ENCODE measurements around the gene MRPL58. TPM values are rescaled to one million over a fixed set of nuclear protein-coding genes. Genes with fewer than 3 reads are reported as not detected.

MRPL58 gene
- total and polyA plus RNA-seq, 2 of the 8 experiments (the other 6 are each of a cell fraction or from before 2014, with no cell fraction given), result 43.6 to 49.1 TPM

- POLR2A ChIA-PET (ENCODE audit: partially characterized antibody), result interaction anchor here (0.9 to 2.2 kb wide), 3 partner anchors 10 to 20 kb away, joined by 4 to 11 read pairs (median 6); partner anchors contain the start of gene MRPL58
- H4K91ac ChIP-seq (replicated peaks; ENCODE audit: insufficient read length, low read length), result no peak overlapping the region
- no peak overlapping the region for H2BK15ac ChIP-seq (ENCODE audit: low read length)
- no peak overlapping the region for H3K14ac ChIP-seq (ENCODE audit: insufficient read length)
- peak overlapping the region; percentile 42 to 67 for H3K4me2 ChIP-seq (ENCODE audit: insufficient read depth in 1 of 2, low read depth in 2 of 2, low read length in 2 of 2)
- H3K79me1 ChIP-seq (ENCODE audit: low read depth, low read length), result no peaks in the 10 kb centered on the region
- peaks cover 6 to 8% of the 10 kb centered on the region in 2 experiments for H3K9me3 ChIP-seq (ENCODE audit: insufficient read depth in 2 of 2, low read depth in 1 of 2, low read length in 1 of 2)
- peak overlapping the region; percentile 68; the same call in 1 of the 2 replicates for H2AFZ ChIP-seq (ENCODE audit: low read length)
- H4K8ac ChIP-seq (ENCODE audit: extremely low read depth, insufficient read depth, low read length), result no peak overlapping the region
- H4K5ac ChIP-seq (ENCODE audit: insufficient read length, low read depth, low read length), result no peak overlapping the region
- no peaks in the 10 kb centered on the region for H3K27me3 ChIP-seq (replicated peaks in 1 of 4; ENCODE audit: control insufficient read depth in 3 of 4, extremely low read depth in 1 of 4, insufficient read depth in 3 of 4, low read length in 3 of 4)
- H3K79me2 ChIP-seq (ENCODE audit: control insufficient read depth in 1 of 2, insufficient read depth in 2 of 2, low read length in 2 of 2), result no peaks in the 10 kb centered on the region
- no peak overlapping the region for H3K56ac ChIP-seq (replicated peaks; ENCODE audit: insufficient read length, low read depth, low read length)
- no peak overlapping the region for H2BK20ac ChIP-seq (ENCODE audit: low read length)
- H4K20me1 ChIP-seq (replicated peaks in 1 of 2; ENCODE audit: control insufficient read depth in 1 of 2, insufficient read depth in 2 of 2, low read length in 2 of 2), result no peaks in the 10 kb centered on the region
- no peak overlapping the region for H2BK120ac ChIP-seq (replicated peaks; ENCODE audit: low read depth, low read length)
- DNase-seq (ENCODE audit: low read depth in 1 of 2, low spot score in 2 of 2) (no peak), FAIRE-seq (no peak)
- CTCF ChIA-PET (ENCODE audit: partially characterized antibody), result interaction anchor here (0.6 to 2.3 kb wide), 10 partner anchors 9 to 393 kb away, joined by 3 to 22 read pairs (median 4); no protein-coding TSS in a partner anchor
- no peak overlapping the region for H3K4ac ChIP-seq (replicated peaks; ENCODE audit: insufficient read length, low read depth, low read length)
- H3K18ac ChIP-seq (ENCODE audit: extremely low read depth, low read length), result no peak overlapping the region
- no peak overlapping the region for H2BK5ac ChIP-seq (ENCODE audit: low read depth, low read length)
- no peak overlapping the region for H3K9ac ChIP-seq (replicated peaks in 1 of 4; ENCODE audit: extremely low read depth in 1 of 4, low read depth in 3 of 4, low read length in 3 of 4)
- H2BK12ac ChIP-seq (ENCODE audit: low read depth, low read length), result no peak overlapping the region
- WGBS, 2 experiments (ENCODE audit: extremely low coverage in 1 of 2, insufficient coverage in 1 of 2, insufficient read length in 1 of 2, insufficient replicate concordance in 2 of 2, low coverage in 1 of 2, low lambda C conversion rate in 2 of 2, missing lambda C conversion rate in 1 of 2), result 45% methylated on average over 9 of the region's 13 CpGs; no CpG with 5 or more reads in 1 of the 2 experiments
- H3K4me1 ChIP-seq (replicated peaks in 1 of 4; ENCODE audit: control insufficient read depth in 3 of 4, insufficient read depth in 4 of 4, low read length in 3 of 4), result peaks cover 3 to 10% (median 7%) of the 10 kb centered on the region in 4 experiments; a peak in 5 of 7 replicates
- no peaks in the 10 kb centered on the region for H3K36me3 ChIP-seq (ENCODE audit: control insufficient read depth in 2 of 4, insufficient read depth in 4 of 4, low read length in 3 of 4)
- H2AK5ac ChIP-seq (ENCODE audit: low read depth, low read length), result no peak overlapping the region
- no peak overlapping the region for H3K23ac ChIP-seq (ENCODE audit: insufficient read length)
- peak overlapping the region; percentile 82 to 98 (median 95) for H3K4me3 ChIP-seq (ENCODE audit: extremely low read depth in 1 of 4, insufficient read depth in 2 of 4, low read depth in 3 of 4, low read length in 4 of 4)
- H3K27ac ChIP-seq (ENCODE audit: low read depth, low read length), result no peak overlapping the region
- no peaks in the 10 kb centered on the region for H3K23me2 ChIP-seq (ENCODE audit: low read depth, low read length)
- TF ChIP-seq MAFK (IDR thresholded peaks at IDR 0.05; ENCODE audit: low read depth, low read length) (no peak), YY1 (IDR thresholded peaks at IDR 0.05; ENCODE audit: low read depth, low read length) (no peak), SP2 (IDR thresholded peaks at IDR 0.05; ENCODE audit: low read length) (no peak), BACH1 (IDR thresholded peaks at IDR 0.05; ENCODE audit: low read length) (no peak), CEBPB (IDR thresholded peaks at IDR 0.05; ENCODE audit: low read depth, low read length) (no peak), EGR1 (IDR thresholded peaks at IDR 0.05; ENCODE audit: borderline replicate concordance, low read depth, low read length) (no peak), POLR2AphosphoS5 (IDR thresholded peaks at IDR 0.05; ENCODE audit: low read depth, low read length) (no peak), BRCA1 (IDR thresholded peaks at IDR 0.05; ENCODE audit: low read depth, low read length) (no peak), HDAC2 (IDR thresholded peaks at IDR 0.05; ENCODE audit: borderline replicate concordance in 1 of 2, low read depth in 2 of 2, low read length in 2 of 2) (no peak), RXRA (IDR thresholded peaks at IDR 0.05; ENCODE audit: insufficient read depth, low read depth, low read length) (no peak), SP4 (IDR thresholded peaks at IDR 0.05; ENCODE audit: low read length) (no peak), SIRT6 (IDR thresholded peaks at IDR 0.05; ENCODE audit: low read length) (no peak), GABPA (IDR thresholded peaks at IDR 0.05; ENCODE audit: borderline replicate concordance, insufficient read depth, low read length) (no peak)
- TF ChIP-seq, protein P1, sequence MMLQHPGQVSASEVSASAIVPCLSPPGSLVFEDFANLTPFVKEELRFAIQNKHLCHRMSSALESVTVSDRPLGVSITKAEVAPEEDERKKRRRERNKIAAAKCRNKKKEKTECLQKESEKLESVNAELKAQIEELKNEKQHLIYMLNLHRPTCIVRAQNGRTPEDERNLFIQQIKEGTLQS (IDR thresholded peaks at IDR 0.05; ENCODE audit: insufficient read depth, low read depth, low read length), result no peak
Observed at GRCh38 chr17:75032720-75033280, 20.3 kb downstream of the MRPL58 start.
